Measurements from ENCODE around the gene GOLGA7B. TPM values are rescaled to one million over a fixed set of nuclear protein-coding genes. Genes with fewer than 3 reads are reported as not detected.
"Not testable (repeated sequence)": the region's sequence is repeated elsewhere in the genome, so short reads cannot be mapped to it uniquely, and the experiment has no call there.

Gene GOLGA7B
- total RNA-seq, 1 donor from 2014 or later: 0.12 TPM

- DNase-seq (ENCODE audit: low read depth): no peak
- no peak for TF ChIP-seq CTCF (conservative IDR thresholded peaks at IDR 0.05; ENCODE audit: low read depth, low read length)
- H3K4me3 ChIP-seq (ENCODE audit: low read depth, low read length): no peak overlapping the region
Measured at GRCh38 chr10:97843281-97843671, 6.4 kb upstream of the GOLGA7B start.

GRCh38 chr10:97843972-97844371 is 5.7 kb upstream of the GOLGA7B start:
- H3K4me3 ChIP-seq (ENCODE audit: low read depth, low read length); DNase-seq (ENCODE audit: low read depth): not testable (repeated sequence)

- TF ChIP-seq CTCF (conservative IDR thresholded peaks at IDR 0.05; ENCODE audit: low read depth, low read length): no peak
- no peak for DNase-seq (ENCODE audit: low read depth)
- no peak overlapping the region for H3K4me3 ChIP-seq (ENCODE audit: low read depth, low read length)
Measured at GRCh38 chr10:97844678-97845077, 5.0 kb upstream of the GOLGA7B start.

GRCh38 chr10:97849103-97849686 is 448 bp upstream of the GOLGA7B start:
- H3K4me3 ChIP-seq (ENCODE audit: low read depth, low read length): peak overlapping the region; percentile 63
- no peak for DNase-seq (ENCODE audit: low read depth)
- no peak for TF ChIP-seq CTCF (conservative IDR thresholded peaks at IDR 0.05; ENCODE audit: low read depth, low read length)

- DNase-seq (ENCODE audit: low read depth): no peak
- TF ChIP-seq CTCF (conservative IDR thresholded peaks at IDR 0.05; ENCODE audit: low read depth, low read length): no peak
- H3K4me3 ChIP-seq (ENCODE audit: low read depth, low read length): peak overlapping the region; percentile 63
Measured at GRCh38 chr10:97850446-97850845, 803 bp downstream of the GOLGA7B start.

- no peak for TF ChIP-seq CTCF (conservative IDR thresholded peaks at IDR 0.05; ENCODE audit: low read depth, low read length)
- DNase-seq (ENCODE audit: low read depth): no peak
- H3K4me3 ChIP-seq (ENCODE audit: low read depth, low read length): no peak overlapping the region
Measured at GRCh38 chr10:97851341-97852001, 1.8 kb downstream of the GOLGA7B start.

GRCh38 chr10:97852277-97852676 is 2.6 kb downstream of the GOLGA7B start:
- TF ChIP-seq CTCF (conservative IDR thresholded peaks at IDR 0.05; ENCODE audit: low read depth, low read length): no peak
- H3K4me3 ChIP-seq (ENCODE audit: low read depth, low read length): no peak overlapping the region
- no peak for DNase-seq (ENCODE audit: low read depth)

All from epithelial cell of proximal tubule (primary cell).